K562 (cell line): ENCODE results near the gene LRRC26. TPM values are rescaled to one million over a fixed set of nuclear protein-coding genes. Genes with fewer than 3 reads are reported as not detected.

ENCODE experiments used
- CREM ChIP-seq: IDR thresholded peaks from 2 replicates; pipeline ENCODE4 v1.6.1; 2014; ENCODE audit warnings: antibody characterized with exemption, low read depth
- HDAC6 ChIP-seq: IDR thresholded peaks from 2 replicates; pipeline ENCODE4 v1.6.1; 2012; ENCODE audit warnings: low read depth, mild to moderate bottlenecking, control low read depth, inconsistent platforms, low read length, moderate library complexity
- ILF3 ChIP-seq: fragments of 450-650 bp; IDR thresholded peaks from 2 replicates; pipeline ENCODE4 v1.6.1; 2018; ENCODE audit warnings: antibody characterized with exemption, mild to moderate bottlenecking, moderate library complexity, borderline replicate concordance
- JUND ChIP-seq, 2 experiments: IDR thresholded peaks; 2 replicates in 1 of 2; 3 replicates in 1 of 2; pipeline ENCODE4 v1.6.1; 2011; ENCODE audit warnings: borderline replicate concordance in 2 of 2, low read depth in 2 of 2, low read length in 2 of 2, improper control_type of control experiment in 1 of 2, missing biosample characterization in 1 of 2, missing genetic modification characterization in 1 of 2, missing genetic modification reagents in 1 of 2
- MBD2 ChIP-seq: sonication (generic); IDR thresholded peaks from 2 replicates; pipeline ENCODE4 v1.6.1; 2016; ENCODE audit warnings: low read depth, borderline replicate concordance
- PHF20 ChIP-seq: fragments of 450-650 bp; IDR thresholded peaks from 2 replicates; pipeline ENCODE4 v1.6.1; 2018; ENCODE audit not compliant: partially characterized antibody
- RBM14 ChIP-seq: fragments of 200-400 bp; formaldehyde crosslinking; IDR thresholded peaks from 2 replicates; pipeline ENCODE4 v1.6.1; 2018; ENCODE audit warnings: low read depth, mild to moderate bottlenecking, low read length, moderate library complexity, borderline replicate concordance; ENCODE audit not compliant: insufficient read depth
- REST ChIP-seq, 2 experiments: fragments of 450-650 bp; formaldehyde crosslinking in 1 of 2; IDR thresholded peaks; 2 replicates each; pipeline versions ENCODE4 v1.4.0 to v1.6.1; 2014 to 2020; ENCODE audit warnings: mild to moderate bottlenecking in 2 of 2, borderline replicate concordance in 1 of 2, low read depth in 1 of 2
- SAP30 ChIP-seq: fragments of 200-600 bp; sonication (generic); IDR thresholded peaks from 2 replicates; pipeline ENCODE4 v1.6.1; 2012; ENCODE audit warnings: borderline replicate concordance, low read depth, mild to moderate bottlenecking, moderate library complexity, low read length, control low read depth, inconsistent platforms; ENCODE audit not compliant: insufficient read depth, poor library complexity, severe bottlenecking
- TCFL5 ChIP-seq: fragments of 250-450 bp; sonication (Bioruptor Pico); conservative IDR thresholded peaks from 2 replicates; pipeline ENCODE4 v1.6.1; 2021; ENCODE audit warnings: mild to moderate bottlenecking, moderate library complexity, matching md5 sums
- ZBTB43 ChIP-seq: sonication (generic); formaldehyde crosslinking; IDR thresholded peaks from 2 replicates; pipeline ENCODE4 v1.8.0; 2023; ENCODE audit warnings: mild to moderate bottlenecking, missing genetic modification reagents
- ZC3H11A ChIP-seq: IDR thresholded peaks from 2 replicates; pipeline ENCODE4 v1.6.1; 2012; ENCODE audit warnings: low read depth, low read length, improper control_type of control experiment
- ZNF280B ChIP-seq: fragments of 250-450 bp; sonication (Bioruptor Pico); IDR thresholded peaks from 2 replicates; pipeline ENCODE4 v1.5.1; 2021; ENCODE audit warnings: mild to moderate bottlenecking
- polyA plus RNA-seq, 8 experiments: library from polyadenylated mRNA; depleted of rRNA in 4 of 8; stranded (reverse) in 5 of 8; unstranded in 3 of 8; fragments of >200 nt; fragmentation: Nextera tagmentation in 2 of 8; fragmentation: Illumina TruSeq in 1 of 8; extraction: Ambion mirVana in 2 of 8; extraction: Trizol in 1 of 8; gene quantifications; 2 replicates each; pipeline versions ENCODE4 v1.2.1 to v1.2.3, GENCODE V29; 2011 to 2014; ENCODE audit warnings: inconsistent platforms in 1 of 8, missing spikeins in 1 of 8
- total RNA-seq, 7 experiments: library from RNA; depleted of rRNA in 6 of 7; stranded (reverse); fragments of >200 nt in 6 of 7; fragmentation: Illumina TruSeq in 2 of 7; extraction: Trizol in 2 of 7; gene quantifications; 2 replicates each; pipeline versions ENCODE4 v1.2.1 to v1.2.3, GENCODE V29; 2011 to 2021; ENCODE audit warnings: low replicate concordance in 1 of 7

The LRRC26 gene
- total and polyA plus RNA-seq, 9 of the 15 experiments (the other 6 are each of a cell fraction or from before 2014, with no cell fraction given), result not detected

- TF ChIP-seq REST (IDR thresholded peaks at IDR 0.05; ENCODE audit: borderline replicate concordance) (peak; percentile 33), REST (CRISPR knock-in tag; IDR thresholded peaks at IDR 0.05; ENCODE audit: low read depth) (peak; percentile 50), ILF3 (no peak), JUND (IDR thresholded peaks at IDR 0.05; ENCODE audit: borderline replicate concordance, low read depth, low read length) (0 out of 2 replicates have a peak, but pooled peaks have one; percentile 44), JUND (tag; IDR thresholded peaks at IDR 0.05; ENCODE audit: borderline replicate concordance, low read depth, low read length) (no peak), RBM14 (no peak), CREM (peak; percentile 99), TCFL5 (no peak), ZNF280B (CRISPR knock-in tag) (no peak), ZC3H11A (no peak), SAP30 (peak; percentile 94), PHF20 (peak; percentile 99), MBD2 (peak; percentile 75), HDAC6 (no peak), ZBTB43 (no peak)
These were observed 35.5 kb upstream of the LRRC26 start, which contains the start of the genes NDOR1 and TMEM203 (continued) for GRCh38 chr9:137205126-137206069.
